NCI-H1436 (cell line): Measurements from ENCODE around the gene THYN1.

ENCODE experiments used
- DNase-seq: peaks from one replicate; lab custom pipeline; 2025; lab: John Stamatoyannopoulos, UW

The THYN1 gene

DNA sequence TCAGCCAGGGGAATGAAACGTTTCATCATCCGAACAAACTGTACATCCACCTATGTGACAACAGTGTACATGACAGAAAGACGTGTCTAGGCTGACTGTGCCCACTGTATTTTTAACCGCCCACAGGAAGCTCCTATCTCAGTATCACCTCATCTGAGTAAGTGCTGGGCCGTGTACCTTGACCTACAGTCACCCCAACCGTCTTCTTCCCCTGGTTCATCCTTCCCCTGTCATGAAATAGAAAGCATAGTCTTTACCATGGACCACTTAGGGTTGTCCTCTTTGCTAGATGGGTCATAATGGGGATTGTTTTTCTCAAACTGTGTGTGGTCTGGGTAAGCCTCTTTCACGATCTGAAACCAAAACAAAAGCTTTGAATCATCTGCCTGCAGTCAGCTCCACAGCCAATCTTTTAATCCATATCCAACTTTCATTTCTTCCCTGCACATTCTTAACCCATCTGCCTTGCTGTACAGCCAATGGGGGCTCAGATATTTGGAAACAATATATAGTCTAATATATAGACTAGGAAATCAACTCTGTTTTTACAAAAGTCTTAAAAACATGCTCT lies 4.2 kb downstream of the THYN1 start:
- DNase-seq: no peak

- DNase-seq: no peak
These were observed 6.5 kb downstream of the THYN1 start for GRCh38 chr11:134246678-134247077.

DNA sequence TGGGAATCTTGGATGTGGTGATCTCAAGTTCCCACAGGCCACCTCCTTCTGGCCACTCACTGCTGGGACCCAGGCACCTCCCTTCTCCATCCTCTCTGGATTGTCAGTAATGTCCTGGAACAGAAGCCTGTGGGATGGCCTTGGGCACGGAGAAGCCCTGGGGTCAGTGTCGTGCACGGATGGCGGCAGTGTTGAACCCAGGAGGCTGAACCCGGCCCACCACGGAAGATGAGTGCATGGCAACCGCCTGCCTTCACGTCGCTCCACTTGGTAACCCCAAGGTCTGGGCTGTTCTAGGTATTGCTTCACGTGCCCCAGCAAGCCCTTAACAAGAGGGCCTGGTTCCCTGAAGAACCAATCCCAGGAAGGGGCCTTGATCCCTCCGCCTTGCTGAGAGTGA lies 7.1 kb downstream of the THYN1 start:
- no peak for DNase-seq

DNA sequence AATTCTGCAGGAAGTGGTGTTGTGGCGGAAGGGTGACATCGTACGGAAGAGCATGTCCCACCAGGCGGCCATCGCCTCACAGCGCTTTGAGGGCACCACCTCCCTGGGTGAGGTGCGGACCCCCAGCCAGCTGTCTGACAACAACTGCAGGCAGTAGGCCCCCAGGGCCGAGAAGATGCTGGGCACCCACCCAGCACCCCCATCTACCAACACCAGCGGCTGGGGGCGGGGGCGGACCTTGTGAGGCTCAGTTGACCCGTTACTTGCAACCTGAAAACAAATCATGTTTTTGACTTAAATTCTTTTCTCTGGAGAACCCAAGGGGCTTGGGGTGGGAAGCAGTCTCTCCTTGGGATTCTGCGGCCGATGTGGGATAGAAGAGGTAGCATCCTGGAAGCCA lies 7.7 kb downstream of the THYN1 start:
- DNase-seq: no peak

GRCh38 chr11:134244593-134244992 lies 8.6 kb downstream of the THYN1 start:
- no peak for DNase-seq

DNA sequence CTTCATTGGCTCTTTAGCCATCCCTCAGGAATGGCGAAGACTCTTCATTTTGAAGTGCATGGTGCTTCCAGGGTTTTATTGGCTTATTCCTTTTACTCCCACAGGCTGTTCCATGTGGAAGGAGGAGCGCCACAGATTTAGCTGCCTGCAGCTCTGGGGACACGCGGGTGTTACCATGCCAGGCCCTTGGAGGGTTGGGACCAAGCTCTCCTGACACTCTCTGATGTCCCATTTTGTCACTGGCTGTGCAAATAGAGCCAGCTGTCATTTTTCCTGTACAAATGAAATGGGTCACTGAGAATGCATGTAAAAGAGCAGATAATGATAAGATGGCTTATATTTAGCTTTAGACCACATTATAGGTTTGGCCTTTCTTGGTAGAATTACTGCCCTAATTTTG lies 9.2 kb downstream of the THYN1 start:
- DNase-seq: no peak

DNA sequence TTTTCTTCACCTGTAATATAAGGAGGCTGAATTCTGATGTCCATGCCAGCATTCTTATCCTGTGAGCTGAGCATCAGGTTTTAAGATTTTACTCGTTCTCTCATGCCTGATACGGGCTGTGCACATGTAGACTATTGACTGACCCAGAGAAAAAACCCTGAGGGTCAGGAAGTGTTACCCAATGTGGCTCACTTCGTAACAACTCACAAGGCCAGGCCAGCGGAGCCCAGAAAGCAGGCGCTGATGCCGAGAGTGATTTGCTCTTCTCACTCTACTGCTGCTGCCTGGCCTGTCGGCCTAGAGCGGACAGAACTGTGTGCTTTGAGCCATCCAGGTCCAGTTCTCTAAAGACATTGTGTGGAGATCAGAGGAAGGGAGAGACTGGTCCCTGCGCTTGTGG lies 10.8 kb downstream of the THYN1 start:
- DNase-seq: no peak

DNA sequence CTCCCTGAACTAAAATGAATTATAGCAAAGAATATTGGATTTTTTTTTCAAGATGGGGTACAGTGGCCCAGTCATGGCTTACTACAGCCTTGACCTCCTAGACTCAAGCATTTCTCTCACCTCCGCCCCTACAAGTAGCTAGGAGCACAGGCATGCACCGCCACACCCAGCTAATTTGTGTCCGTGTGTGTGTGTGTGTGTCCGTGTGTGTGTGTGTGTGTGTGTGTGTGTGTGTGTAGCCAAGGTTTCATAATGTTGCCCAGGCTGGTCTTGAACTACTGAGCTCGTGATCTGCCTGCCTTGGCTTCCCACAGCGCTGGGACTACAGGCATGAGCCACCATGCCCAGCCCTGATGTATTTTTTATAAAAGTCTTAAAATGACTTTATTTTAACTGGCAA lies 12.6 kb downstream of the THYN1 start:
- no peak for DNase-seq

DNA sequence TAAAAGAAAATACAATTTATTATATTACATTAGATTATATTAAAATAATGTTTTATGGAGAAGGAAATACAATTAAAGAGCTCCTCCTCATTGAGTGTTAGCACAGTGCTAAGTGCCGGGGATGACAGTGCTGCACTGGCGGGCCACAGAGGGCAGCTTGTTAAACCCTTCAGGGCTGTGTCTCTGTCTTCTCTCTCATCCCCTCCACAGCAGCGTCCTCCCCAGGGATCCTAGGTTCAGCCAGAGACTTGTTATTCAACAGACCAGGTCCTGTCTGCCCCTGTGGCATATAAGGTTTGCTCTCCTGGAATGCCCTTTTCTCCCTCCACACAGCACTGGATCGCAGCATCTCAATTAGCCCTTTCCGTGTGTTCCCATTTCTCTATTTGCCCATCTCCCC lies 14.2 kb downstream of the THYN1 start:
- no peak for DNase-seq

DNA sequence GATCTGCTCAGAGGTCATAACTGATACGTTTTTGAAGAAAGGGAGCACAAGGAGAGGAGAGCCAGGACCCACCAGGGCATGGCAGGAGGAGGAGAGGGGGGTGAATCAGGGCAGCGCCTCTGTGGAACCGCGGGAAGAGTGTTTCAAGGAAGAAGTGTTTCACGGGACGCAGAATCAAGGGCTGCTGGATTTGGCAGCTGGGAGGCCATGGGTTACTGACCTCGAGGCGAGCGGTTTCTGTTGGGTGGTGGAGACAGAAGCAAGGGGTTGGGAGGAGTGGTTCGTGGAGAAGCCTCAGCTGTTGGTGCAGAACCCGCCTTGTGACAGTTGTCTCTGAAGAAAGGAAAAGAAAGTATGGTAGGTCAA lies 15.6 kb downstream of the THYN1 start:
- DNase-seq: no peak

GRCh38 chr11:134236834-134237556 lies 16.2 kb downstream of the THYN1 start:
- no peak for DNase-seq

DNA sequence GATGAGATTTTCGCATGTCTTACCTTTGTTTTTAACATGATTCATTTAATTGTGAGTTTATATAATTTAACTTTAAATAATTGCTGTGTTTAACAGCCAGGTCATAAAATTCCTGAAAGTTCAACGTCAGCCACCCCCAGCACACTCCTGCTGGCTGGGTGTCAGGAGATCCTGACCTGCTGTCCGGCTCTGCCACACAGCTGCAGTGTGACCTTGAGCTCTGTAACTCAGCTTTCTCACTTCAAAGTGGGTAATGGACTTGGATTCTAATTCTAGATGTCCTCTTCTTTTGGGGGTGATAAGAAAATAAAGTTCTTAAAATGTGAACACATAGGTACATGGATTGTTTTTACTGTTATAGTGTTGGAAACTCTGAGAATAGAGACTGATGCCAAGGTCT lies 17.8 kb downstream of the THYN1 start:
- DNase-seq: no peak

GRCh38 chr11:134233729-134234179 lies 19.4 kb downstream of the THYN1 start:
- DNase-seq: no peak

GRCh38 chr11:134231958-134232659 lies 21.0 kb downstream of the THYN1 start:
- DNase-seq: no peak

- no peak for DNase-seq
These were observed 22.8 kb downstream of the THYN1 start for GRCh38 chr11:134230339-134230738.

GRCh38 chr11:134229126-134229790 lies 23.9 kb downstream of the THYN1 start:
- DNase-seq: no peak

- DNase-seq: no peak
These were observed 24.5 kb downstream of the THYN1 start for GRCh38 chr11:134228625-134229024.

DNA sequence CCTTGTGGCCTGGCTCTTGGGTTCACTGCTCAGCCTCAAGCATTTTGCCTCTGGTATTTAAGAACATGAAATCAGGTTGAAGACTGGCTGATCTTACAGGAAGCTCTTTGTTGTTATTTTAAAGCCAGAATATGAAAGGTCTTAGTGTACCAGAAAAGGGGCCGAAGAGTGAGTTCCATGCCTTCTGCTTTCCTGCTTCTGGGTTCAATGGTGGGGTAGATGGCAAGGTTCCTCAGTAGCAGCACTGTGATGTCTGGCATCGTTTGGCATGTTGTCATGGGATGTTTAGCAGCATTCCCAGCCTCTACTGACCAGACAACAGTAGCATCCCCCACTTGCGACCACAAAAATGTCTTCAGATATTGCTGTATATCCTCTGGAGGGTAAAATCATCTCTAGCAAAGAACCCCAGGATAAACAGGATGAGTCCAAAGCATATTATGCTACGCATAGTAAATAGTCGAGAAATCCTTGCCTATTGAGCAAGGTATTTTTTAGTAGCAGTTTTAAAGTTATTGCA lies 26.3 kb downstream of the THYN1 start:
- no peak for DNase-seq

GRCh38 chr11:134224710-134225664 lies 28.2 kb downstream of the THYN1 start:
- DNase-seq: peak; percentile 21

DNA sequence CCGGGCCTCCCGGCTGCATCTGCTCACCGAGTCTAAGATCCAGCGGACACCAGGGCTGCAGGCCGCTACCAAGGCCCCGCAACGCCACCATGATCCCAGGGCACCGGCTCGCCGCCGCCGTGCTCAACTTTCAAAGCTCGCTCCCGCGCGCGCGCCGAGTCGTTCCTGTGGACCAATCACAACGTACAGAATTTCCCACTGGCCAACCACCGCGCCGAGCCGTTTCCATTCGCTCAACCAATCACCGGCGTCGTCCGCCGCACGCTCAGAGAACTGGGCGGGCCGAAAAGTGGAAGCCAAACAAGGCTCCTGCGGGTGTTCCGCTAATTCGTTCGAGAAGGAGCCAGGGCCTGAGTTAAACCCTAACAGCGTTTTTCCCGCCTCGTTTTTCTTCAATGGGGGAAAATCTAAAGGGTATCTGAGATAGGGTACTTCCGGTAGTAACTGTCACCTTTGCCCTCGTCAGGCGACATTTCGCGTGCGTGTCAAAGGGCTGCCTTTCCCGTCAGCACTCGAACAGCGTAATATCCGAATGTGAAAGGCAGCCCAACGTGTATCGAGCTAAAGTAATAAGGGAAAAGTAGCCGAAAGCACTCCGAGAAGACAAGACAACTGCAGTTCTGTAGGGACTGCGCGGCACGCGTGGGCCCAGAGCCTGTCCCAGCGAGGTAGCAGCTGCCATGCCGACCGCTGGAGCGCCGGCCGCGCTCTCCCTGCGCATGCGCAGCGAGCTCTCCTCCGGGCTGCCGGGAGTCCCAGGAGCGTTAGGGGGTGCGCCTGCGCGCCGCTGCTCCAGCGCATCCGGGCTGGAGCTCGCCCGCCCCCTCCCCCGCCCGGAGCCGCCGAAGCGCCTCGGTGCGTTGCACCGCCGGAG lies 29.1 kb downstream of the THYN1 start, which contains the start of the genes NCAPD3 and VPS26B:
Gene NCAPD3, minus strand, starts transcription at position 132 of the 874 bp plus-strand sequence. Its CDS starts 41 bp downstream, at position 91.
Gene VPS26B, plus strand, starts transcription at position 836 of the 874 bp plus-strand sequence. CDS start 452 bp downstream, outside the sequence.
- peak; percentile 94 for DNase-seq
